Fibroblast of villous mesenchyme (primary cell): ENCODE measurements around the gene UBE2R2. TPM values are rescaled to one million over a fixed set of nuclear protein-coding genes. Genes with fewer than 3 reads are reported as not detected.
A peak's percentile ranks its signal among the peaks of the same experiment; 100 is the strongest.
"Not testable (repeated sequence)": the region's sequence is repeated elsewhere in the genome, so short reads cannot be mapped to it uniquely, and the experiment has no call there.

ENCODE experiments used
- DNase-seq: peaks from one replicate; pipeline ENCODE4 v3.0.0-alpha.2; 2010; ENCODE audit warnings: low read depth
- H3K4me3 ChIP-seq: 2 replicates; pipeline ENCODE4 v1.5.1; 2011; ENCODE audit warnings: low read depth, mild to moderate bottlenecking, low read length
- total RNA-seq: library from RNA; depleted of rRNA; stranded (reverse); fragments of >200 nt; gene quantifications from 2 replicates; pipeline ENCODE4 v1.2.3, GENCODE V29; 2012
- TF ChIP-seq, protein P1 (sequence below): IDR thresholded peaks from 2 replicates; pipeline ENCODE4 v1.5.1; 2012; ENCODE audit warnings: low read depth, mild to moderate bottlenecking, low read length; ENCODE audit not compliant: insufficient read depth

The UBE2R2 gene
- total RNA-seq, 1 donor, result 20.3 TPM

DNA sequence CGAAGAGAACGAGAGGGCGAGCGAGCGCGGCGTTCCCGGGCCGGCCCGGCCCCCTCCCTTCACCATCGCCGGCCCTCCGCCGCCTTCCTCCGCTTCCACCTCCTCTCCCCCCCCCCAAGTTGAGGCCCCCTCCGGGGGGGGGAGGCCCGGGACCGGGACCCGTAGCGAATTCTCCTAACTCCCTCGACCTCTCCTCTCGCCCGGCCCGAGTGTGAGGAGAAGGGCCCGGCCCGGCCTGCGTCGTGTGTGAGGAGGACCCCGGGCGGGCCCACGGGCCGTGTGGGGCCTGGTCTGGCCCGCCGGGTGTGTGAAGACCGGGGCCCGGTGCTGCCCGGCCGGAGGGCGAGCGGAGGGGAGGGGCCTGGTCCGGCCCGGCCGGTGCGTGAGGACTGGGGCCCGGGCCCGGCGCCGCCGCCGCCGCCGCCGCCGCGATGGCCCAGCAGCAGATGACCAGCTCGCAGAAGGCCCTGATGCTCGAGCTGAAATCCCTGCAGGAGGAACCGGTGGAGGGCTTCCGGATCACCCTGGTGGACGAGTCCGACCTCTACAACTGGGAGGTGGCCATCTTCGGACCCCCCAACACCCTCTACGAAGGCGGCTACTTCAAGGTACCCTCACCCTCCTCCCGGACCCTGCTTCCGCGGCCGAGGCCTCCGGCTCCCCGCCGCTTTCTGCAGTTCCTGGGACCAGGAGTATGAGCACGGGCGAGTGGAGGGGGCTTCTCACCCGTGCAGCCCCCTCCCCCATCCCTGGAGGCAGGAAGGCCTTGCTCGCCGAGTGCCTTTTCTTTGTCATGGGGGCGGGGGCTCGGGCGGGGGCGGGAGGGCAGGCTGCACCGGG, 587 bp downstream of the UBE2R2 start:
- TF ChIP-seq, protein P1, sequence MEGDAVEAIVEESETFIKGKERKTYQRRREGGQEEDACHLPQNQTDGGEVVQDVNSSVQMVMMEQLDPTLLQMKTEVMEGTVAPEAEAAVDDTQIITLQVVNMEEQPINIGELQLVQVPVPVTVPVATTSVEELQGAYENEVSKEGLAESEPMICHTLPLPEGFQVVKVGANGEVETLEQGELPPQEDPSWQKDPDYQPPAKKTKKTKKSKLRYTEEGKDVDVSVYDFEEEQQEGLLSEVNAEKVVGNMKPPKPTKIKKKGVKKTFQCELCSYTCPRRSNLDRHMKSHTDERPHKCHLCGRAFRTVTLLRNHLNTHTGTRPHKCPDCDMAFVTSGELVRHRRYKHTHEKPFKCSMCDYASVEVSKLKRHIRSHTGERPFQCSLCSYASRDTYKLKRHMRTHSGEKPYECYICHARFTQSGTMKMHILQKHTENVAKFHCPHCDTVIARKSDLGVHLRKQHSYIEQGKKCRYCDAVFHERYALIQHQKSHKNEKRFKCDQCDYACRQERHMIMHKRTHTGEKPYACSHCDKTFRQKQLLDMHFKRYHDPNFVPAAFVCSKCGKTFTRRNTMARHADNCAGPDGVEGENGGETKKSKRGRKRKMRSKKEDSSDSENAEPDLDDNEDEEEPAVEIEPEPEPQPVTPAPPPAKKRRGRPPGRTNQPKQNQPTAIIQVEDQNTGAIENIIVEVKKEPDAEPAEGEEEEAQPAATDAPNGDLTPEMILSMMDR, result peak; percentile 21
- peak overlapping the region; percentile 84 for H3K4me3 ChIP-seq
- DNase-seq, result peak; percentile 76

DNA sequence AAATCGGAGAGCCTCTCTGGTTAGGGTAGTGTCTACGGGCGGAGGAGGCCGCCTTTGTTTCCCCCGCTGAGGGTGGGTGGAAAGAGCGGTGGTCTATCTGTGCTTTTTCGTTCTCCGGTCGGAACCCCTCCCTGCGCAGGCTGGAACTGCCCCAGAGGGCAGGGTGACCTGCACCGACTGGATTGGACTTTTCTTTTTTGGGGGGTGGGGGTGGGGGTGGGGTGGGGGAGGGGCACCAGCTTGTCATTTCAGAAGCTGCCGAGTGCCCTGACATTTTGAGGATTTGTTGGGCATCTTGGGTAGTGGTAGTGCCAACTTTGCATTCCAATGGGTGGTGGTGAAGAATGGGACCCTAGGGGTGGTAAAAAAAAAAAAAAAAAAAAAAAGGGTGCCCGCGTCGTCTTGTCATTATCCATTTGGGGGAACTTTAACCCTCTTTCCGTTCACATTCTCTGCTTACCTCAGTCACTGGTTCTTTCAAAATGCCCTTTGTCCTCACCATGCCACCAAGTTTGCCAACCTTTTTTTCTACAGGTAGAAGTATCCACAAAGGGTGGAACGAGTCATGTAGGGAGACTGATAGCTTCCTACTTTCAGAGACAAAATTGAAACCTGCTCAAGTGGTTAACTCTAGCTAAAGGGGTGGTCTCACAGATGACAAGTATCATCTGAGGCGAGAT, 1.3 kb downstream of the UBE2R2 start:
- H3K4me3 ChIP-seq, result peak overlapping the region; percentile 84
- no peak for DNase-seq
- TF ChIP-seq, protein P1, result no peak

DNA sequence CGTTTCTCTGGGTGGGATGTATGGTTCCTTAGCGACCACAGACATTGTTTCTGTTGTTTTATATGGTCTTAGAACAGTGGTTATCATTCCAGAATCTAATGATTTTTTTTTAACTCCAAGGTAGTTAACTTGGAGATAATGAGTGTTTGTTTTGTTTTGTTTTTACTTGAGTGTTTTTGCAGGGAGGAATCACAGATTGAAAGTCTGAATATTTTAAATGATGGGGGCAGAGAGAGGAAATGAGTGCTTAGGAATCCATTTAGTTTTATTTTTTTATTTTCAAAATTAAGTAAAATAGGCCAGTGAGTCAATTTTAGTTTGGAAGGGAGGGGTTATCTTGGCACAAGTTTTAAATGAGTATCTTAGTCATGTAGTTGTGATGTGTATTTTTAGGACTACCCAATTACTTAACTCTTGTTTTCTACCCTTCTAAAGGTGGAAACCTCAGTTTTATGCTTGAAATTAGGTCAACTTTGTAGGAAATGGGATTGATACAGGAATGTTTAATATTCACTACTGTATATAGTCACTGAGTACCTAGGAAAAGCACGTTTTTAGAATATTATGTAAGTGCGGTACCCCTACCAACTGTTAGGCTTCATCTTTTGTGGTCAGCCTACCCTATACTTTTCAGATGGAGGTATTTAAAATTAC, 2.0 kb downstream of the UBE2R2 start:
- peak; percentile 29 for DNase-seq
- TF ChIP-seq, protein P1, result no peak
- H3K4me3 ChIP-seq, result peak overlapping the region; percentile 84

DNA sequence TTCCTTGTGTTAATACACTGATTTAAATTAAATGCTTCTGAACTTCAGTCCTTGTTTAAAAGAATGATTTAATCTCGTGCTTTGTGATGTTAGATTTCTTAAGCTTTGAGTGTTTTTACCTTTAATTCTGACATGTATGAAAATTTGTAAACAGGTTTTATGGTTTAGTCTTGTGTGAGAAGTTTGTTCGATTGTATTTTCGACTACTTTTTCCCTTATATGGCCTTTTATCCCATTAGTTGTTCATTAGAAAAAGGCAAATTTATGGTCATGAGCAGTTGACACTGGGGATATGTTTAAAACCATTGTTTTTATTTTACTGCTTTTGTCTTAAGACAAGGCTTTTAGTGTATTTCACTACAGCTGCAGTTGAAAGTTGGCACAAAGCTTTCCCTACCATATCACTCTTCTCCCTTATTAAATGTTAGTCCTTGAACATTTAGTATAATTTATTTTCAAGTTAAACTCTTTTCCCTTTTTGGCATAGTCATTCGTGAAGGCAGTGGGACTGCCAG, 3.3 kb downstream of the UBE2R2 start:
- peak overlapping the region; percentile 84 for H3K4me3 ChIP-seq
- DNase-seq, result no peak
- TF ChIP-seq, protein P1, result no peak

DNA sequence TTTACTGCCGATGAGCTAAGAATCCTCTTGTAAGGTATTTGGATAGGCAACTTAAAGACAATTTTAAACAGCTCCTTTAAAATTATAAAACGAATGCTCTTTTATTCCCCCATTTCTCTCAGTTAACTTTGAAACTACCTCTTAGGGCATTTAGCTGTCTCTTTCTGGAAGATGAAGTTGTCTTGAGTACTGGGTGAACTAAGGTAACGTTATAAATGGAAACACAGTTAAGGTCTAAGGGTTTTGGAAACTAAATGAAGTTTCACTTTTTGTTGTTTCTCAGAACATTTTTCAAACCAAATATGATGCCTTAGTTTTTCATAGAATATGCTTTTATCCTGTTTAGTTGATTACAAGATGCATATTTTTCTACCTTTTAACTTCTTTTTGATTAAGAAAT, 6.8 kb downstream of the UBE2R2 start:
- DNase-seq, result no peak
- no peak overlapping the region for H3K4me3 ChIP-seq
- TF ChIP-seq, protein P1, result no peak

DNA sequence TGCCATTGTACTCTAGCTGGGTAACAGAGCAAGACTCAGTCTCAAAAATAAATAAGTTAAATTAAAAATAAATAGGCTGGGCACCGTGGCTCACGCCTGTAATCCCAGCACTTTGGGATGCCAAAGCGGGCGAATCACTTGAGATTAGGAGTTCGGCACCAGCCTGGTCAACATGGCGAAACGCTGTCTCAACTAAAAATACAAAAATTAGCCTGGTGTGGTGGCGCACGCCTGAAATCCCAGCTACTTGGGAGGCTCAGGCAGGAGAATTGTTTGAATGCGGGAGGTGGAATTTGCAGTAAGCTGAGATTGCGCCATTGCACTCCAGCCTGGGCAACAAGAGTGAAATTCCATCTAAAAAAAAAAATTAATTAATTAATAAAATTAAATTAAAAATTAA, 10.3 kb downstream of the UBE2R2 start:
- H3K4me3 ChIP-seq, DNase-seq: not testable (repeated sequence)

DNA sequence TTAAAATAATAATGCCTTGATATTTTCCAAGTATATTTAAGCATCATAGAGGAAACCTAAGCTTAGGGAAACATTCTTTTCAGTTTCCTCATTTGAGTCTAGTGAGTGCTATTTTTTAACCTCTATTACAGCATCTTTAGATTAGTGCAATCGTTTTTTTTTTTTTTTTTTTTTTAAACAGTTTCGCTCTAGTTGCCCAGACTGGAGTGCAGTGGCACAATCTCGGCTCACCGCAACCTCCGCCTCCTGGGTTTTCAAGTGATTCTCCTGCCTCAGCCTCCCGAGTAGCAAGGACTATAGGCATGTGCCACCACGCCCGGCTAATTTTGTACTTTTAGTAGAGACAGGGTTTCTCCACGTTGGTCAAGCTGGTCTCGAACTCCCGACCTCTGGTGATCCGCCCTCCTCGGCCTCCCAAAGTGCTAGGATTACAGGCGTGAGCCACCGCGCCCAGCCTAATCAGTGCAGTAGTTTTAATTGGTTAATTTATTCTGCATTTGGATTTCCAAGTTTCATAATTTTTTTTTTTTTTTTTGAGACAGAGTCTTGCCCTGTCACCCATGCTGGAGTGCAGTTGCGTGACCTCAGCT, 12.8 kb downstream of the UBE2R2 start:
- not testable (repeated sequence) for DNase-seq, H3K4me3 ChIP-seq
